Activated CD4-positive, CD25-positive, alpha-beta regulatory T cell treated with anti-CD3 and anti-CD28 coated beads, Interleukin-2, amount 50 U/mL, for 24 hours (primary cell): ENCODE measurements around the gene IGIP.

Source experiments
- ATAC-seq, 2 donors: fragments of 150-1000 bp; cut with Tn5 transposase; one replicate each; pipeline ENCODE4 v1.10.0; 2021; ENCODE audit warnings: mild to moderate bottlenecking in 1 of 2, moderate library complexity in 1 of 2

The IGIP gene

GRCh38 chr5:140168371-140168770 is 42.6 kb downstream of the IGIP start:
- ATAC-seq = no peak

- ATAC-seq = no peak
Measured at GRCh38 chr5:140169410-140169809, 43.7 kb downstream of the IGIP start.

DNA sequence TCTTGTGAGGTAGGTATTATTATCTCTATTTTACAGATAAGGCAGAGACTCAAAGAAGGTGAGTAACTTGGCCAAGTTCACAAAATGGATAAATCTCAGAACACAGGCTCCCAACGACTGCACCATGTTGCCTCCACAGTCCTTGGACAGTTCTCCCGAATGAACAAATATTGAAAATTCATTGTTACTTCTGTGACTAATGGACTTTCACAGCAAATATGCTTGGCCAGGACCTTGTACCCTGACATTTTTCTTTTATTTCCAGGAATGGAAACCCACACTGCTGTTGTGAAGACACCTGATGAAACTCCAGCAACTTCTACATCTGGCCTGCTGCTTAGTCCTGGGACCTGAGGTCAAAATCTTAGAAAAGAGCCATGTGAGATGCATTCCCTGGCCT is 46.7 kb downstream of the IGIP start:
- no peak for ATAC-seq

DNA sequence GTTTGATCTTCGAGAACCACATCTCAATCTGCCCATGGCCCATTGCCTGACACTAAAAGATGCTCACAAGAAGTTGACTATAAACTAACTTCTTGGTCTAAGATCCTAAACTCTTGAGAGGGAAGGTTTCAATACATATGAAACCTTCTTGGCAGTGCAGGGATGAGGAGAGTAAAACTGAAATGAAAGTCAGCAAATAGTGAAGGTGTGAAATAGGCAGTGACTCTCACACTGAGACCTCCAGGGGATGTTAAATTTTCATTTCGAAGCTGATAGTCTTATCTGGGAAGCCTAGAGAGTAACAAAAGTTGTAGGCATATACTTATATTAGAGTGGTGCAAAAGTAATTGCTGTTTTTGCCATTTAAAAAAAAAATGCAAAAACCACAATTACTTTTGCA is 48.3 kb downstream of the IGIP start:
- no peak for ATAC-seq

GRCh38 chr5:140174465-140175366 is 49.0 kb downstream of the IGIP start, which contains the start of gene CYSTM1:
CYSTM1 (plus strand) TSS chr5:140175188; CDS start chr5:140194466, 19,278 bp downstream.
- peak; percentile 94 to 95 for ATAC-seq

DNA sequence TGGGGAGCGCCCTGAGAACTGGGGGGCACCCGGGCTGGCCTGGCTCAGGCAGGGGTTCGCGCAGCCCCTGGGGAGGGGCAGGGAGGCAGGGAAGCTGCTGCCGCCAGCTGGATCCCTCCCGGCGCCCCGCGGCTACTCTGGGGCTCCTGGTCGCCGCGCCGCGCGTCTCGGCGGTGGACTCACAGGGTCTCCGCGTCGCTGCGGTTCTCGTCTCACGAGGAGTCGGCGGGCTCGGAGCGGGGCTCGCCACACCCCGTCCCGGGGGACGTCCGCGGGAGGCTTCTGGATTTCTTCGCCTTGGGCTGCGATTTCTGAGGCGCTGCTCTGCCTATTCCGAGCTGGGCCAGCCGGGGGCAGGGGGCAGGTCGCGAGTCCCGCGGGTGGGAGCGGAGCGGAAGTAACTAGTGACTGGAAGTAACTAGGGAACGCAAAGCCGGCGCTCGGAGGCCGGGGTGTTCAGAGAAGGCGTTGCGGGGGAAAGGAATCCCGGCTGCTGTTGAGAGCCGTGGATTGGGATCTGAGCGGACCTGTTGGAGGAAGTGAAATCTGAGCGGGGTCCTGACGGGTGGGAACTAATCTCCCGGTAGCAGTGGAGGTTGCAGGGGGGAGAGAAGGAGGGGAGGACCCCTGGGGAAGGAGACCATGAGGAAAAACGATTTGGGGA is 49.8 kb downstream of the IGIP start:
- ATAC-seq = peak; percentile 45 to 52

- no peak for ATAC-seq
Measured at GRCh38 chr5:140176031-140176387, 50.3 kb downstream of the IGIP start.

DNA sequence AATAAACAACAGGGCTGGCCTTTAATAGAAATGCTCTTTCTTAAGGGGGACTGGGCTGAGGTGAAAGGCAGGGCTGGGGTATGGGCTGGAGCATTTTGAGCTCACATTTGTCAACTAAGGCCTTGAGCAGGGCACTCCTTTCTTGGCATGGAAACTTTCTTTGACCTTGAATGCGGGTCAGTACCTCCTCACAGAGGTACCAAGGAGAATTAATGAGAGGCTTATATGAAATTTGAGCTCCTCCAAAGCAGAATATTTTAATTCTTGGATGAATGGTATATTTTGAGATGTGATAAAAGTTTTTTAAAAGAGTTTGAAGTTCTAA is 52.3 kb downstream of the IGIP start:
- ATAC-seq = no peak

DNA sequence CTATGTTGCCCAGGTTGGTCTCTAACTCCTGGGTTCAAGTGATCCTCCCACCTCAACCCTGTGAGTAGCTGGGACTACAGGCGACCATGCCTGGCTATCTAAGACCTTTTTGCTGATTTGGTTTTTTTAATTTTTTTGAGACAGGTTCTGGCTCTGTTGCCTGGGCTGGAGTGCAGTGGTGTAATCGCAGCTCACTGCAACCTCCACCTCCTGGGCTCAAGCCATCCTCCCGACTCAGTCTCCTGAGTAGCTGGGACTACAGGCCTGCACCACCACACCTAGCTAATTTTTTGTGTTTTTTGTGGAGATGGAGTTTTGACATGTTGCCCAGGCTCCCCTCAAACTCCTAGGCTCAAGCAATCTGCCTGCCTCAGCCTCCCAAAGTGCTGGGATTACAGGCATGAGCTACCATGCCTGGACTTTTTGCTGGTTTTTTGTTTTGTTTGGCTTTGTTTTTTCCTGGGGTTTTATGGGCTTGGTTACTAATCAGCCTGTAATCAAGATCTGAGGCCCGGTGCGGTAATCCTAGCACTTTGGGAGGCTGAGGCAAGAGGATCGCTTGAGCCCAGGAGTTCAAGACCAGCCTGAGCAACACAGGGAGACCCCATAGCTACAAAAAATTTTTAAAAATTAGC is 52.9 kb downstream of the IGIP start:
- ATAC-seq = no peak
